Neural progenitor cell (in vitro differentiated cells): ENCODE measurements around the gene WFS1. TPM values are rescaled to one million over a fixed set of nuclear protein-coding genes. Genes with fewer than 3 reads are reported as not detected.

Experiments
- DNase-seq: peaks from one replicate; pipeline ENCODE4 v3.0.0-alpha.2; 2016; ENCODE audit warnings: low spot score
- H2AFZ ChIP-seq: fragments of 200-600 bp; sonication (generic); replicated peaks from 2 replicates; pipeline ENCODE4 v1.6.1; 2016; ENCODE audit warnings: antibody characterized with exemption
- H3F3A ChIP-seq: fragments of 200-600 bp; sonication (generic); 2 replicates; pipeline ENCODE4 v1.6.1; 2016; ENCODE audit warnings: antibody characterized with exemption, low read depth
- H3K27ac ChIP-seq: fragments of 200-600 bp; sonication (generic); 2 replicates; pipeline ENCODE4 v1.5.1; 2016; ENCODE audit warnings: mild to moderate bottlenecking
- H3K27me3 ChIP-seq: fragments of 200-600 bp; sonication (generic); 2 replicates; pipeline ENCODE4 v1.6.1; 2016; ENCODE audit warnings: mild to moderate bottlenecking, moderate library complexity
- H3K36me3 ChIP-seq: fragments of 200-600 bp; sonication (generic); 2 replicates; pipeline ENCODE4 v1.5.1; 2016
- H3K4me1 ChIP-seq: fragments of 200-600 bp; sonication (generic); 2 replicates; pipeline ENCODE4 v1.6.1; 2016; ENCODE audit warnings: mixed run types
- H3K4me2 ChIP-seq: fragments of 200-600 bp; sonication (generic); 2 replicates; pipeline ENCODE4 v1.6.1; 2016
- H3K4me3 ChIP-seq: fragments of 200-600 bp; sonication (generic); 2 replicates; pipeline ENCODE4 v1.5.1; 2016
- H3K79me2 ChIP-seq: fragments of 200-600 bp; sonication (generic); 2 replicates; pipeline ENCODE4 v1.6.1; 2016; ENCODE audit warnings: low read depth
- H3K9ac ChIP-seq: fragments of 200-600 bp; sonication (generic); 2 replicates; pipeline ENCODE4 v1.6.1; 2016
- H3K9me3 ChIP-seq: fragments of 200-600 bp; sonication (generic); 2 replicates; pipeline ENCODE4 v1.5.1; 2016; ENCODE audit warnings: low read depth
- H4K20me1 ChIP-seq: fragments of 200-600 bp; sonication (generic); 2 replicates; pipeline ENCODE4 v1.6.1; 2016; ENCODE audit warnings: low read depth
- H3K27ac Mint-ChIP-seq: 3 replicates; pipeline ENCODE4 v1.8.0; 2021; ENCODE audit warnings: mixed read lengths
- H3K27me3 Mint-ChIP-seq: 2 replicates; pipeline ENCODE4 v1.8.0; 2022; ENCODE audit warnings: low read depth, mild to moderate bottlenecking, inconsistent platforms, moderate library complexity, mixed read lengths; ENCODE audit not compliant: insufficient read depth
- H3K36me3 Mint-ChIP-seq: 3 replicates; pipeline ENCODE4 v1.8.0; 2021; ENCODE audit warnings: mixed read lengths
- H3K4me1 Mint-ChIP-seq: 3 replicates; pipeline ENCODE4 v1.8.0; 2021; ENCODE audit warnings: mixed read lengths
- H3K4me3 Mint-ChIP-seq: 3 replicates; pipeline ENCODE4 v1.8.0; 2021; ENCODE audit warnings: mild to moderate bottlenecking, moderate library complexity, mixed read lengths
- H3K9me3 Mint-ChIP-seq: 3 replicates; pipeline ENCODE4 v1.8.0; 2020; ENCODE audit warnings: mixed read lengths
- EZH2 ChIP-seq: fragments of 200-600 bp; sonication (generic); IDR thresholded peaks from 2 replicates; pipeline ENCODE4 v1.6.1; 2017; ENCODE audit warnings: antibody characterized with exemption, mild to moderate bottlenecking, moderate library complexity
- EZH2phosphoT487 ChIP-seq: fragments of 200-600 bp; sonication (generic); IDR thresholded peaks from 2 replicates; pipeline ENCODE4 v1.6.1; 2017; ENCODE audit warnings: antibody characterized with exemption
- total RNA-seq: library from RNA; depleted of rRNA; stranded (reverse); fragments of >200 nt; gene quantifications from 2 replicates; pipeline ENCODE4 v1.2.3, GENCODE V29; 2015; ENCODE audit warnings: low replicate concordance
- TF ChIP-seq, protein P1 (sequence below): fragments of 200-600 bp; sonication (generic); IDR thresholded peaks from 2 replicates; pipeline ENCODE4 v1.5.1; 2017; ENCODE audit warnings: antibody characterized with exemption, mild to moderate bottlenecking

WFS1 gene
- total RNA-seq, 1 donor from 2014 or later: 8.8 TPM

DNA sequence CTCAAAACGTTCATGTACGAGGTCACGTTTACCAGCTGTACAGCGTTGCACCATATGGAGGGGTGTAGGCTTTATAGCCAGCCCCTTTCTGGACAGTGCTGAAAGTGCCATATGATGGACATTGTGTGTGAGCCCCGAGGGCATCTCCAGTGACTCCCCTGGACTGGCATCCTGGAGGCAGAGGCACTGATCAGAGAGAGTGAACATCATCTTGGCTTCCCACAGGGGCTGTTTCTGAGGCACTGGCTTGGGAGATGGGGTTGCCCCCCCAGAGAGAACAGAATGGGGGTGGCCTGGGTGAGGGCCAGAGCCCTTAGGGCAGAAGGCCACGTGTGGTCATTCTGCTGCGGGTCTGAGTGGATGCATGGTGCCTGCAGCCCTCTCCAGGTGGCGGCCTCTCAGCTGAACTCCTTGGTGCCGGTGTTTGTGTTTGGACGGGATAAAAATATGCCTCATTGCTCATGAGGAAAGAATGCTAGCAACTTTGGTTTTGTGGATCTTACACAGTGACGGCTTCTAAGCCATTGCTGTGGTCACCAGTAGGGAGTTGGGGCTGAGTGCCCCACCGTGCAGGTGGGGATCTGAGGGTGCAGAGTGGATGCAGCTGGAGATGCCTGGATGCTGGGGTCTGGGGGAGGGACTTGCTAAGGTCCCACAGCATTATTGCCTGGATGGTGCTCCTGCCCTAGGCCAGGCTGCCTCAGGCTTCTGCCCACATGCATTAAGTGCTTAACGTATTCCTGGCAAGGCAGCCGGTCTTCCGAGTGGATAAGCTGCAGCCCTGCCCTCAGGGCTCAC, 3.4 kb downstream of the WFS1 start:
- Mint-ChIP-seq H3K4me3 (peak overlapping the region; percentile 67), H3K27ac (peak overlapping the region; percentile 86), H3K36me3 (peaks cover 2% of the 10 kb centered on the region), H3K27me3 (peaks cover 4% of the 10 kb centered on the region), H3K9me3 (no peaks in the 10 kb centered on the region), H3K4me1 (peaks cover 61% of the 10 kb centered on the region)
- no peaks in the 10 kb centered on the region for H3K9me3 ChIP-seq
- no peaks in the 10 kb centered on the region for H3K36me3 ChIP-seq
- H3K4me1 ChIP-seq: peaks cover 6% of the 10 kb centered on the region
- peaks cover 7% of the 10 kb centered on the region for H3K27me3 ChIP-seq
- no peak overlapping the region for H3K4me2 ChIP-seq
- no peak overlapping the region for H3K27ac ChIP-seq
- H3K4me3 ChIP-seq: no peak overlapping the region
- TF ChIP-seq, protein P1, sequence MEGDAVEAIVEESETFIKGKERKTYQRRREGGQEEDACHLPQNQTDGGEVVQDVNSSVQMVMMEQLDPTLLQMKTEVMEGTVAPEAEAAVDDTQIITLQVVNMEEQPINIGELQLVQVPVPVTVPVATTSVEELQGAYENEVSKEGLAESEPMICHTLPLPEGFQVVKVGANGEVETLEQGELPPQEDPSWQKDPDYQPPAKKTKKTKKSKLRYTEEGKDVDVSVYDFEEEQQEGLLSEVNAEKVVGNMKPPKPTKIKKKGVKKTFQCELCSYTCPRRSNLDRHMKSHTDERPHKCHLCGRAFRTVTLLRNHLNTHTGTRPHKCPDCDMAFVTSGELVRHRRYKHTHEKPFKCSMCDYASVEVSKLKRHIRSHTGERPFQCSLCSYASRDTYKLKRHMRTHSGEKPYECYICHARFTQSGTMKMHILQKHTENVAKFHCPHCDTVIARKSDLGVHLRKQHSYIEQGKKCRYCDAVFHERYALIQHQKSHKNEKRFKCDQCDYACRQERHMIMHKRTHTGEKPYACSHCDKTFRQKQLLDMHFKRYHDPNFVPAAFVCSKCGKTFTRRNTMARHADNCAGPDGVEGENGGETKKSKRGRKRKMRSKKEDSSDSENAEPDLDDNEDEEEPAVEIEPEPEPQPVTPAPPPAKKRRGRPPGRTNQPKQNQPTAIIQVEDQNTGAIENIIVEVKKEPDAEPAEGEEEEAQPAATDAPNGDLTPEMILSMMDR: no peak
- TF ChIP-seq EZH2 (no peak), EZH2phosphoT487 (no peak)
- H3K79me2 ChIP-seq: peaks cover 5% of the 10 kb centered on the region
- H3F3A ChIP-seq: no peaks in the 10 kb centered on the region
- H3K9ac ChIP-seq: no peak overlapping the region
- DNase-seq: no peak
- H4K20me1 ChIP-seq: peaks cover 43% of the 10 kb centered on the region
- H2AFZ ChIP-seq: no peak overlapping the region

- Mint-ChIP-seq H3K9me3 (no peaks in the 10 kb centered on the region), H3K27me3 (peaks cover 2% of the 10 kb centered on the region), H3K4me3 (peak overlapping the region; percentile 28), H3K27ac (peak overlapping the region; percentile 86), H3K36me3 (peaks cover 3% of the 10 kb centered on the region), H3K4me1 (peaks cover 61% of the 10 kb centered on the region)
- DNase-seq: no peak
- Histone ChIP-seq H3K4me1 (peaks cover 6% of the 10 kb centered on the region), H3F3A (no peaks in the 10 kb centered on the region), H3K9me3 (no peaks in the 10 kb centered on the region), H3K27ac (no peak overlapping the region), H3K79me2 (peaks cover 5% of the 10 kb centered on the region), H2AFZ (no peak overlapping the region), H3K27me3 (peaks cover 2% of the 10 kb centered on the region), H3K4me2 (no peak overlapping the region), H3K36me3 (no peaks in the 10 kb centered on the region), H3K4me3 (no peak overlapping the region), H3K9ac (no peak overlapping the region), H4K20me1 (peaks cover 43% of the 10 kb centered on the region)
- TF ChIP-seq EZH2phosphoT487: no peak
- TF ChIP-seq, protein P1: no peak
- TF ChIP-seq EZH2: no peak
Measured at GRCh38 chr4:6273661-6273990, 4.0 kb downstream of the WFS1 start.

GRCh38 chr4:6275351-6275750, 5.7 kb downstream of the WFS1 start:
- Histone ChIP-seq H3K9ac (no peak overlapping the region), H3K4me2 (no peak overlapping the region), H2AFZ (no peak overlapping the region), H3K27me3 (no peaks in the 10 kb centered on the region), H3K9me3 (no peaks in the 10 kb centered on the region), H4K20me1 (peaks cover 43% of the 10 kb centered on the region), H3K4me1 (no peaks in the 10 kb centered on the region), H3K27ac (no peak overlapping the region), H3K36me3 (no peaks in the 10 kb centered on the region), H3K4me3 (no peak overlapping the region), H3K79me2 (peaks cover 5% of the 10 kb centered on the region), H3F3A (no peaks in the 10 kb centered on the region)
- peaks cover 55% of the 10 kb centered on the region for H3K4me1 Mint-ChIP-seq
- H3K9me3 Mint-ChIP-seq: no peaks in the 10 kb centered on the region
- TF ChIP-seq EZH2: no peak
- TF ChIP-seq, protein P1: no peak
- no peak for TF ChIP-seq EZH2phosphoT487
- H3K36me3 Mint-ChIP-seq: peaks cover 4% of the 10 kb centered on the region
- peaks cover 2% of the 10 kb centered on the region for H3K27me3 Mint-ChIP-seq
- no peak for DNase-seq
- H3K4me3 Mint-ChIP-seq: peak overlapping the region; percentile 66
- peak overlapping the region; percentile 86 for H3K27ac Mint-ChIP-seq
